ENCODE measurements around the gene AP2A1. TPM values are rescaled to one million over a fixed set of nuclear protein-coding genes. Genes with fewer than 3 reads are reported as not detected.

The AP2A1 gene
- total and polyA plus RNA-seq, 2 donors (not counting 3 experiments of a cell fraction or from before 2014, with no cell fraction given): 108 to 113 TPM

DNA sequence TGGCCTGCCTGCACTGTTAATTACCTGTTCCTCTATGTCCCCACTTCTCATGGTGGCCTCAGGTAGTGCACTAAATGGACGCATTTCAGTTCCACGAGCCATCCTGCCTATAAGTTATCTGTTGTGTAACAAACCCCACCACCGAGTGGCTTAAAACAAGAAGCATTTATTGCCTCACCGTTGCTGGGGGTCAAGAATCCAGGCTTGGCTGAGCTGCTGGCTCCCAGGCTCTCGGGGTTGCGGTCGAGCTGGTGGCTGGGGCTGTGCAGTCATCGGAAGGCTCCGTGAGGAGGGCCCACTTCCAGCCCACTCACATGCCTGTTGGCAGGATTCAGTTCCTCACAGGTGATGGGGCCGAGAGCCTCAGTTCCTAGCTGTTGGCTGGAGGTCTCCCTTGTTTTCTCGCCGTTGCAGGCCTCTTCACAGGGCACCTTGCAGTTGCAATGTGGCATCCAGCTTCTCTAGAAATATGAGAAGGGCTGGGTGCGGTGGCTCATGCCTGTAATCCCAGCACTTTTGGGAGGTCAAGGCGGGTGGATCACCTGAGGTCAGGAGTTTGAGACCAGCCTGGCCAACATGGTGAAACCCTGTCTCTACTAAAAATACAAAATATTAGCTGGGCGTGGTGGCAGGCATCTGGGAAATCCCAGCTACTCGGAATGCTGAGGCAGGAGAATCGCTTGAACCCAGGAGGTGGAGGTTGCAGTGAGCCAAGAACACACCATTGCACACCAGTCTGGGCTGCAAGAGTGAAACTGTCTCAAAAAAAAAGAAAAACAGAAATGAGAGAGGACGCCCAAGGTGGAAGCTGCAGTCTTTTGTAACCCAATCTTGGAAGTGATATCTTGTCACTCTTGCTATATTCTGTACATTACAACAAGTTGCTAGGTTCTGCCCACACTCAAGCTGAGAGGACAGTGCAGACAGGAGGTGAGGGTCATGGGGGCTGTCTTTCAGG is 77.6 kb downstream of the AP2A1 start:
- BruUV-seq (replicated peaks): no TSS peak
- ChIA-PET POLR2A (no interaction called here), CTCF (no interaction called here)
- dilution Hi-C loops (cut with MboI; ENCODE audit: extremely low pct_ligation_motif_present, low sequenced_read_pairs): no loop called here
- Histone ChIP-seq H3K4me2 (ENCODE audit: insufficient read depth, low read length) (no peak overlapping the region), H3K9ac (replicated peaks; ENCODE audit: extremely low read depth, insufficient read depth, low read length) (no peak overlapping the region), H3K4me3 (replicated peaks in 1 of 3; ENCODE audit: insufficient read depth in 1 of 3, low read depth in 1 of 3, low read length in 3 of 3) (no peak overlapping the region), H3K27me3 (ENCODE audit: control insufficient read depth in 2 of 2, insufficient read depth in 2 of 2, low read length in 2 of 2) (no peaks in the 10 kb centered on the region), H3K9me1 (replicated peaks; ENCODE audit: control insufficient read depth, extremely low read depth, insufficient read depth, low read length) (no peaks in the 10 kb centered on the region), H4K20me1 (replicated peaks; ENCODE audit: control insufficient read depth, extremely low read depth, insufficient read depth, low read length) (no peaks in the 10 kb centered on the region), H3K4me1 (ENCODE audit: control insufficient read depth, extremely low read depth, insufficient read depth, low read length) (peaks cover 5% of the 10 kb centered on the region), H3K79me2 (ENCODE audit: control insufficient read depth, insufficient read depth, low read length) (no peaks in the 10 kb centered on the region), H3K9me3 (replicated peaks; ENCODE audit: control insufficient read depth, insufficient read depth, low read length) (no peaks in the 10 kb centered on the region), H3K36me3 (ENCODE audit: control insufficient read depth in 2 of 2, extremely low read depth in 1 of 2, insufficient read depth in 2 of 2, low read length in 2 of 2) (peaks cover 2 to 4% of the 10 kb centered on the region in 2 experiments), H2AFZ (ENCODE audit: low read depth, low read length) (no peak overlapping the region), H3K27ac (ENCODE audit: insufficient read depth, low read depth, low read length) (no peak overlapping the region)
- TF ChIP-seq MYC (IDR thresholded peaks at IDR 0.05; ENCODE audit: low read depth, low read length) (no peak), FOS (IDR thresholded peaks at IDR 0.05; ENCODE audit: borderline replicate concordance, insufficient read depth, low read length) (no peak), GATA2 (IDR thresholded peaks at IDR 0.05; ENCODE audit: insufficient read depth, insufficient read length, low read depth, low read length) (no peak), POLR2AphosphoS5 (IDR thresholded peaks at IDR 0.05; ENCODE audit: insufficient read depth, low read depth, low read length) (no peak), EZH2 (IDR thresholded peaks at IDR 0.05; ENCODE audit: borderline replicate concordance, low read depth, low read length, severe bottlenecking) (no peak), JUN (IDR thresholded peaks at IDR 0.05; ENCODE audit: borderline replicate concordance, insufficient read depth, insufficient read length, low read depth) (no peak), POLR2A (IDR thresholded peaks at IDR 0.05; ENCODE audit: low read depth, low read length) (no peak), MAX (IDR thresholded peaks at IDR 0.05; ENCODE audit: insufficient read depth, insufficient read length) (no peak)
- TF ChIP-seq, protein P1, sequence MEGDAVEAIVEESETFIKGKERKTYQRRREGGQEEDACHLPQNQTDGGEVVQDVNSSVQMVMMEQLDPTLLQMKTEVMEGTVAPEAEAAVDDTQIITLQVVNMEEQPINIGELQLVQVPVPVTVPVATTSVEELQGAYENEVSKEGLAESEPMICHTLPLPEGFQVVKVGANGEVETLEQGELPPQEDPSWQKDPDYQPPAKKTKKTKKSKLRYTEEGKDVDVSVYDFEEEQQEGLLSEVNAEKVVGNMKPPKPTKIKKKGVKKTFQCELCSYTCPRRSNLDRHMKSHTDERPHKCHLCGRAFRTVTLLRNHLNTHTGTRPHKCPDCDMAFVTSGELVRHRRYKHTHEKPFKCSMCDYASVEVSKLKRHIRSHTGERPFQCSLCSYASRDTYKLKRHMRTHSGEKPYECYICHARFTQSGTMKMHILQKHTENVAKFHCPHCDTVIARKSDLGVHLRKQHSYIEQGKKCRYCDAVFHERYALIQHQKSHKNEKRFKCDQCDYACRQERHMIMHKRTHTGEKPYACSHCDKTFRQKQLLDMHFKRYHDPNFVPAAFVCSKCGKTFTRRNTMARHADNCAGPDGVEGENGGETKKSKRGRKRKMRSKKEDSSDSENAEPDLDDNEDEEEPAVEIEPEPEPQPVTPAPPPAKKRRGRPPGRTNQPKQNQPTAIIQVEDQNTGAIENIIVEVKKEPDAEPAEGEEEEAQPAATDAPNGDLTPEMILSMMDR (IDR thresholded peaks at IDR 0.05; ENCODE audit: extremely low read depth in 1 of 2, insufficient read depth in 1 of 2, low read depth in 1 of 2, low read length in 2 of 2): no peak
- DNase-seq (ENCODE audit: low read depth, low spot score) (no peak), FAIRE-seq (no peak)
- intact Hi-C loops (cut with micrococcal nuclease): no loop called here
